ENCODE results near the gene AKT3. TPM values are rescaled to one million over a fixed set of nuclear protein-coding genes. Genes with fewer than 3 reads are reported as not detected.

The AKT3 gene
- total and polyA plus RNA-seq, 2 of the 8 experiments (the other 6 are each of a cell fraction or from before 2014, with no cell fraction given), result 6.0 to 36.4 TPM

- peak overlapping the region; percentile 39 for H4K91ac ChIP-seq (replicated peaks; ENCODE audit: insufficient read length, low read length)
- ChIA-PET POLR2A (ENCODE audit: partially characterized antibody) (no interaction called here), CTCF (ENCODE audit: partially characterized antibody) (interaction anchor here (1.6 to 3.7 kb wide), 4 partner anchors 16 to 273 kb away, joined by 4 to 15 read pairs (median 8); no protein-coding TSS in a partner anchor)
- peak overlapping the region; percentile 32 to 65; a peak in 3 of 4 replicates for H3K4me2 ChIP-seq (ENCODE audit: insufficient read depth in 1 of 2, low read depth in 2 of 2, low read length in 2 of 2)
- no peak overlapping the region for H2BK120ac ChIP-seq (replicated peaks; ENCODE audit: low read depth, low read length)
- peak overlapping the region; percentile 14; the same call in 1 of the 2 replicates for H3K18ac ChIP-seq (ENCODE audit: extremely low read depth, low read length)
- peak overlapping the region; percentile 54; the same call in 1 of the 2 replicates for H2BK15ac ChIP-seq (ENCODE audit: low read length)
- H3K14ac ChIP-seq (ENCODE audit: insufficient read length), result no peak overlapping the region
- no peaks in the 10 kb centered on the region for H3K79me1 ChIP-seq (ENCODE audit: low read depth, low read length)
- H4K8ac ChIP-seq (ENCODE audit: extremely low read depth, insufficient read depth, low read length), result no peak overlapping the region
- 0 out of 2 replicates have a peak overlapping the region, but pooled peaks have one; percentile 86 for H2BK12ac ChIP-seq (ENCODE audit: low read depth, low read length)
- H3K9ac ChIP-seq (replicated peaks in 1 of 4; ENCODE audit: extremely low read depth in 1 of 4, low read depth in 3 of 4, low read length in 3 of 4), result no peak overlapping the region
- H3K27me3 ChIP-seq (replicated peaks in 1 of 4; ENCODE audit: control insufficient read depth in 3 of 4, extremely low read depth in 1 of 4, insufficient read depth in 3 of 4, low read length in 3 of 4), result no peaks in the 10 kb centered on the region; a peak in 1 of 7 replicates
- H3K9me3 ChIP-seq (ENCODE audit: insufficient read depth in 2 of 2, low read depth in 1 of 2, low read length in 1 of 2), result no peaks in the 10 kb centered on the region
- DNase-seq (ENCODE audit: low read depth in 1 of 2, low spot score in 2 of 2), result no peak
- H3K4me3 ChIP-seq (ENCODE audit: extremely low read depth in 1 of 4, insufficient read depth in 2 of 4, low read depth in 3 of 4, low read length in 4 of 4), result peak overlapping the region in 1 of 4 experiments; percentile 40; a peak in 1 of 8 replicates
- 87% methylated on average over 9 of the region's 9 CpGs; no CpG with 5 or more reads in 1 of the 2 experiments for WGBS, 2 experiments (ENCODE audit: extremely low coverage in 1 of 2, insufficient coverage in 1 of 2, insufficient read length in 1 of 2, insufficient replicate concordance in 2 of 2, low coverage in 1 of 2, low lambda C conversion rate in 2 of 2, missing lambda C conversion rate in 1 of 2)
- peaks cover 17 to 44% (median 29%) of the 10 kb centered on the region in 4 experiments for H3K4me1 ChIP-seq (replicated peaks in 1 of 4; ENCODE audit: control insufficient read depth in 3 of 4, insufficient read depth in 4 of 4, low read length in 3 of 4)
- no peaks in the 10 kb centered on the region for H3K79me2 ChIP-seq (ENCODE audit: control insufficient read depth in 1 of 2, insufficient read depth in 2 of 2, low read length in 2 of 2)
- H2AFZ ChIP-seq (ENCODE audit: low read length), result 0 out of 2 replicates have a peak overlapping the region, but pooled peaks have one; percentile 84
- peak overlapping the region; percentile 88; the same call in 1 of the 2 replicates for H2BK20ac ChIP-seq (ENCODE audit: low read length)
- no peak overlapping the region; the same call in 1 of the 2 replicates for H2BK5ac ChIP-seq (ENCODE audit: low read depth, low read length)
- H2AK5ac ChIP-seq (ENCODE audit: low read depth, low read length), result no peak overlapping the region
- no peaks in the 10 kb centered on the region for H4K20me1 ChIP-seq (replicated peaks in 1 of 2; ENCODE audit: control insufficient read depth in 1 of 2, insufficient read depth in 2 of 2, low read length in 2 of 2)
- no peak for FAIRE-seq
- no peak overlapping the region for H4K5ac ChIP-seq (ENCODE audit: insufficient read length, low read depth, low read length)
- no peak overlapping the region for H3K27ac ChIP-seq (ENCODE audit: low read depth, low read length)
- H3K4ac ChIP-seq (replicated peaks; ENCODE audit: insufficient read length, low read depth, low read length), result no peak overlapping the region
- TF ChIP-seq SRF (IDR thresholded peaks at IDR 0.05; ENCODE audit: low read depth, low read length), result no peak
- no peak for TF ChIP-seq BACH1 (IDR thresholded peaks at IDR 0.05; ENCODE audit: low read length)
- no peak for TF ChIP-seq SIRT6 (IDR thresholded peaks at IDR 0.05; ENCODE audit: low read length)
- TF ChIP-seq TBP (IDR thresholded peaks at IDR 0.05; ENCODE audit: low read depth, low read length), result no peak
- no peak for TF ChIP-seq GABPA (IDR thresholded peaks at IDR 0.05; ENCODE audit: borderline replicate concordance, insufficient read depth, low read length)
- peak; percentile 3 for TF ChIP-seq EZH2 (IDR thresholded peaks at IDR 0.05; ENCODE audit: low read depth, low read length, severe bottlenecking)
- H3K23ac ChIP-seq (ENCODE audit: insufficient read length), result no peak overlapping the region
- no peaks in the 10 kb centered on the region; the same call in 1 of the 2 replicates for H3K23me2 ChIP-seq (ENCODE audit: low read depth, low read length)
- no peaks in the 10 kb centered on the region for H3K36me3 ChIP-seq (ENCODE audit: control insufficient read depth in 2 of 4, insufficient read depth in 4 of 4, low read length in 3 of 4)
- H3K56ac ChIP-seq (replicated peaks; ENCODE audit: insufficient read length, low read depth, low read length), result no peak overlapping the region
Observed at GRCh38 chr1:243474906-243475305, 375.1 kb downstream of the AKT3 start.

Data from H1 (cell line).